GM12872 (cell line): ENCODE results near the gene SYP.
A peak's percentile ranks its signal among the peaks of the same experiment; 100 is the strongest.

ENCODE experiments used
- CTCF ChIP-seq: IDR thresholded peaks from 3 replicates; pipeline ENCODE4 v1.5.1; 2011; ENCODE audit warnings: low read depth, mild to moderate bottlenecking, low read length, moderate library complexity; ENCODE audit not compliant: insufficient read depth

SYP gene

GRCh38 chrX:49166914-49167739 lies 32.9 kb downstream of the SYP start:
- TF ChIP-seq CTCF = no peak

GRCh38 chrX:49165901-49166881 lies 33.8 kb downstream of the SYP start:
- TF ChIP-seq CTCF = peak; percentile 41; the same call in 2 of the 3 replicates

GRCh38 chrX:49164589-49165360 lies 35.2 kb downstream of the SYP start:
- no peak for TF ChIP-seq CTCF

- peak; percentile 68; the same call in 2 of the 3 replicates for TF ChIP-seq CTCF
These were observed 36.2 kb downstream of the SYP start for GRCh38 chrX:49163555-49164419.

GRCh38 chrX:49162620-49163019 lies 37.4 kb downstream of the SYP start, which contains the start of gene MAGIX:
TSS of gene MAGIX (plus strand) at chrX:49162758. CDS start at chrX:49162890, 132 bp downstream.
- no peak for TF ChIP-seq CTCF

- no peak for TF ChIP-seq CTCF
These were observed 38.4 kb downstream of the SYP start for GRCh38 chrX:49161632-49162031.
